Measurements from ENCODE around the gene FABP3. TPM values are rescaled to one million over a fixed set of nuclear protein-coding genes. Genes with fewer than 3 reads are reported as not detected.

FABP3 gene
- total RNA-seq, 1 donor from 2014 or later: 24.5 TPM

GRCh38 chr1:31416101-31416736, 43.3 kb upstream of the FABP3 start:
- ATAC-seq (peak in 1 of 2 donors; percentile 50), DNase-seq (no peak)
- H3K4me1 ChIP-seq: peaks cover 7% of the 10 kb centered on the region
- no peak overlapping the region for H3K27ac ChIP-seq
- no peak for TF ChIP-seq CTCF (IDR thresholded peaks at IDR 0.05)
- no peak overlapping the region for H3K4me3 ChIP-seq
- H3K36me3 ChIP-seq: no peaks in the 10 kb centered on the region
- no peaks in the 10 kb centered on the region for H3K9me3 ChIP-seq
- H3K27me3 ChIP-seq (ENCODE audit: low read depth): peaks cover 16% of the 10 kb centered on the region
- intact Hi-C loops (cut with DNase I): no loop called here

GRCh38 chr1:31415658-31416057, 42.8 kb upstream of the FABP3 start:
- Histone ChIP-seq H3K9me3 (no peaks in the 10 kb centered on the region), H3K27me3 (ENCODE audit: low read depth) (peaks cover 16% of the 10 kb centered on the region), H3K36me3 (no peaks in the 10 kb centered on the region), H3K4me1 (peaks cover 7% of the 10 kb centered on the region), H3K4me3 (no peak overlapping the region), H3K27ac (no peak overlapping the region)
- no peak for DNase-seq
- no peak for TF ChIP-seq CTCF (IDR thresholded peaks at IDR 0.05)
- ATAC-seq: no peak
- intact Hi-C loops (cut with DNase I): no loop called here

- no peak for ATAC-seq
- no peak for DNase-seq
- intact Hi-C loops (cut with DNase I): no loop called here
- H3K4me3 ChIP-seq: no peak overlapping the region
- H3K36me3 ChIP-seq: no peaks in the 10 kb centered on the region
- H3K27ac ChIP-seq: no peak overlapping the region
- H3K4me1 ChIP-seq: peaks cover 7% of the 10 kb centered on the region
- no peak for TF ChIP-seq CTCF (IDR thresholded peaks at IDR 0.05)
- no peaks in the 10 kb centered on the region for H3K9me3 ChIP-seq
- H3K27me3 ChIP-seq (ENCODE audit: low read depth): peaks cover 16% of the 10 kb centered on the region
Measured at GRCh38 chr1:31414980-31415370, 42.1 kb upstream of the FABP3 start.

GRCh38 chr1:31413405-31414001, 40.6 kb upstream of the FABP3 start:
- Histone ChIP-seq H3K4me1 (peaks cover 7% of the 10 kb centered on the region), H3K36me3 (no peaks in the 10 kb centered on the region), H3K4me3 (peak overlapping the region; percentile 84), H3K27ac (peak overlapping the region; percentile 75), H3K27me3 (ENCODE audit: low read depth) (peaks cover 25% of the 10 kb centered on the region), H3K9me3 (no peaks in the 10 kb centered on the region)
- ATAC-seq (peak; percentile 84 to 88), DNase-seq (peak; percentile 89)
- intact Hi-C loops (cut with DNase I): no loop called here
- no peak for TF ChIP-seq CTCF (IDR thresholded peaks at IDR 0.05)

- Histone ChIP-seq H3K4me1 (peaks cover 7% of the 10 kb centered on the region), H3K27ac (peak within 1 kb of the TSS; percentile 75), H3K27me3 (ENCODE audit: low read depth) (peaks cover 25% of the 10 kb centered on the region), H3K9me3 (no peaks in the 10 kb centered on the region), H3K36me3 (no peaks in the 10 kb centered on the region), H3K4me3 (peak within 1 kb of the TSS; percentile 84)
- intact Hi-C loops (cut with DNase I): no loop called here
- TF ChIP-seq CTCF (IDR thresholded peaks at IDR 0.05): no peak
- DNase-seq (peak; percentile 59), ATAC-seq (peak; percentile 88 to 92)
Measured at GRCh38 chr1:31412732-31413404, 40.0 kb upstream of the FABP3 start, which contains the start of gene SERINC2. Gene SERINC2, plus strand, starts transcription at chr1:31413213. Its CDS starts 53 bp downstream, at chr1:31413266.
